GM18867 (cell line): ENCODE data around the gene CTAGE15.
"Not testable (repeated sequence)": the region's sequence is repeated elsewhere in the genome, so short reads cannot be mapped to it uniquely, and the experiment has no call there.

Source experiments
- ATAC-seq: cut with Tn5 transposase; IDR thresholded peaks from one replicate; pipeline ENCODE4 v1.9.1; 2021; ENCODE audit warnings: mild to moderate bottlenecking, moderate library complexity; ENCODE audit not compliant: unreplicated experiment

The CTAGE15 gene, protein sequence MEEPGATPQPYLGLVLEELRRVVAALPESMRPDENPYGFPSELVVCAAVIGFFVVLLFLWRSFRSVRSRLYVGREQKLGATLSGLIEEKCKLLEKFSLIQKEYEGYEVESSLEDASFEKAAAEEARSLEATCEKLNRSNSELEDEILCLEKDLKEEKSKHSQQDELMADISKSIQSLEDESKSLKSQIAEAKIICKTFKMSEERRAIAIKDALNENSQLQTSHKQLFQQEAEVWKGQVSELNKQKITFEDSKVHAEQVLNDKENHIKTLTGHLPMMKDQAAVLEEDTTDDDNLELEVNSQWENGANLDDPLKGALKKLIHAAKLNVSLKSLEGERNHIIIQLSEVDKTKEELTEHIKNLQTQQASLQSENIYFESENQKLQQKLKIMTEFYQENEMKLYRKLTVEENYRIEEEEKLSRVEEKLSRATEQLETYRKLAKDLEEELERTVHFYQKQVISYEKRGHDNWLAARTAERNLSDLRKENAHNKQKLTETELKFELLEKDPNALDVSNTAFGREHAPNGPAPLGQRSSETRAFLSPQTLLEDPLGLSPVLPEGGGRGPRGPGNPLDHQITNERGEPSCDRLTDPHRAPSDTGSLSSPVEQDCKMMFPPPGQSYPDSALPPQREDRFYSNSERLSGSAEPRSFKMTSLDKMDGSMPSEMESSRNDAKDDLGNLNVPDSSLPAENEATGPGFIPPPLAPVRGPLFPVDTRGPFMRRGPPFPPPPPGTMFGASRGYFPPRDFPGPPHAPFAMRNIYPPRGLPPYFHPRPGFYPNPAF

DNA sequence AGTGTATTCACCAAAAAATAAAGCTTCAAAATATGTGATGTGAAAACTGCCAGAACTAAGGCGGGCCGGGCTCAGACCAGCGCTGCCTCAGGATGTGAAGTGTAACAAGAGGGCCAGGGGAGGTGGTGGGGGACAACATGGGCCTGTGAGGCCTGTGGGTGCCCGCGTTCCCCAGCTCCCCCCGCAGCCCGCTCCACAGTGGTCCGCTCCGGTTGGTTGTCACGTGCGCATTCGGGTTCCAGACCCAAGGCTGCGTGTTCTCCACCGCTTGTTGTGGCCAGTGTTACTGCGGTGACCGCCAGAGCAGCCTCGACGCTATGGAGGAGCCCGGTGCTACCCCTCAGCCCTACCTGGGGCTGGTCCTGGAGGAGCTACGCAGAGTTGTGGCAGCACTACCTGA is at the start of gene CTAGE15:
Gene CTAGE15 (plus strand): TSS at position 301 of the 400 bp plus-strand sequence. CDS start 17 bp downstream, at position 318.
- not testable (repeated sequence) for ATAC-seq

DNA sequence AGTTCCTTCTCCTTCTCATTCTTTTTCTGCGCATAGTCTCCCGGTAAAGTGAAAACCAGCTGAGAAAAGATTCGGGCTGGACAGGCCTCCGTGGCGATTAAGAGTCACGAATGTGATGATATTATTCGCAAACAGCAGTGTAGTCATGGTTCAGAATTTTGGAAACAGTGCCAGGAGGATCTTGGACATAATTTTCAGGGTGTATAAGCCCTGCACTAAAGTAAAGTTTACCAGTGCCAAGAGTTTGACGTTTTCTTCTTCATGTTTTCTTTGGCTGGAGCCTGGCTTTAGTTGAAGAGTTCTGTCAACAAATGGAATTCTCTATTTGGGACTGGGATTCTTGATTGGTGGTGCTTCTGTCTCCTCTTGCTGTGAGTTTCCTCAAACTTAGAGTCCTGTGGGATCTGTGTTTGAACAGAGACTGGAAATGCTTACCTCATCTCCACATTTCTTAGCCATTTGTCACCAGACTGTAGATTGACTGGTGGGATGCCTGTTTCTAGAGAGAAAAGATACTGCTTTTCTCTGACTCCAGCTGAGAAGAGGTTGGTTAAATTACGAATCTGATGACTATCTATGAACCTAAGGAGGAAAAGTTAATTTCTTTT is 49.2 kb upstream of the CTAGE15 start:
- not testable (repeated sequence) for ATAC-seq

DNA sequence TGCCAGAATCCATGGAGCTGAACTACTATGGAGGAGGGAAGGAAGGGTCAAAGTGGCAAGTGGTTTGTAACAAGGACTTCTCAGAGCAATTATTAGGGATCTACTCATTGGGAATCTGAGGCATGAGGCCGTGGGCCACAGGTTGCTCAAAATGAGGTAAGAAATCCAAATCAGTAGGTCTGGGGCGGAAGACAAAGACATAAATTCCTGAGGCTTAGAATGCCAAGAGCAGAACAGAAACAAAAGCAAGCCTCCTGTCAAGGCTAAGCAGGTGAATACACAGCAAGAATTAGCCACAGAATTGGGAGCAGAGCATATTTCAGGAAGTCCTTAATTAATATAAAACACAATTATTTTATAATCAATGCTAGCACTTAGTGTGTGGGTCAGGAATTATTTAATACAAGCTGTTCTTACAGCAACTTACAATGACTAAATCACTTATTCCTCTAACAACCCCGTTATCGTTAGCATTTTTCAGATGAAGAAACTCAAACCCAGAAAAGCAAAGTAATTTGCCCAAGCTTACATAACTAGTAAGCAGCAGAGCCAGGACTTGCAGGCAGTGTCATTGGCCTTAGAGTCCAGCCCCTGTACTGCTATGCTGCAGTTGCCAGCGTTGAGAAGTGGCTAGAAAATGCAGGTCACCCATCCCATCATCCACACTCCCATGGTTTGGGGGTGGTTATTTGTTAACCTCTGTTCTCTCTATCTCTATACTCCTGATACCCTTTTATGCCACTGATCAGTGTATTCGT is 40.3 kb upstream of the CTAGE15 start:
- not testable (repeated sequence) for ATAC-seq

DNA sequence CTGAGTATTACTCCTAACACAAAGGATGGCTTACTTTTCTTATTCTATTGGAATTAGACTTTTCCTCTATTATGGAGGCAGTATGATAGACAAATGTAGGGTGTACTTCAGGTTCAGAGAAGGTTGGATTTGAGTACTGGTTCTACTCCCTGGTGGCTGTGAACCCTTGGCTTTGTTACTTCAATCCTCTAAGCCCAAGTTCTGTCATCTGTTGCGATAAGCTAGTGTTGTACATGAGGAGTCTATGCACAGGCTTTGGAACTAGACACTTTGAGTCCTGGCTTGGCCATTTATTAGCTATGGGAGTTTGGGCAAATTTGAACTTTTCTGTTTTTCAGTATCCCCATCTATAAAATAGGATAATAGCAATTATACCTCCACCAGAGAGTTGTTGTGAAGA is 39.7 kb upstream of the CTAGE15 start:
- ATAC-seq: not testable (repeated sequence)

DNA sequence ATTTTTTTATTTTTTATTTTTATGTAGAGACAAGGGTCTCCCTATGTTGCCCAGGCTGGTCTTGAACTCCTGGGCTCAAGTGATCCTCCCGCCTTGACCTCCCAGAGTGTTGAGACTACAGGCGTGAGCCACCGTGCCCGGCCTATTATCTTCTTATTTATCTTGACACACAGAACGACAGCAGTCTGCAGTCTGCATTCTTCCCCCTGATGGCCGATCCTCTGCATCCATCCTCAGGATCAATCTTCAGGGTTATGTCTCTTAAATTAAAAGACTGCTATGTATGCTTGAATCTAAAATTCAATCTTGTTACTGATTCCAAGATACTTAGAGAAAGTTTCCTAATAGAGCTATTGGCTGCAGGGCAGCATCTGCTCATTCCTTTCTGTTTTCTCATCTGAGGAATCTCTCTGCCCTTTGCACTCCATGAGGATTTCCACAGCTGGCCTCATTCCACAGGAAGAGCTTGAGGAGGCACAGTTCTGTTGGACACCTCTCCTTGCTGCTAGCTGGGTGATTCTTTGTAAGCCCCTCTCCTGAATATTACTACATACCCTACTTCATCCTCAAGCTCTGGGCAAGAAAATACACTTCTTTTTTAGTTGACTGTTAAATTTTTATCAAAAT is 38.3 kb upstream of the CTAGE15 start:
- not testable (repeated sequence) for ATAC-seq

DNA sequence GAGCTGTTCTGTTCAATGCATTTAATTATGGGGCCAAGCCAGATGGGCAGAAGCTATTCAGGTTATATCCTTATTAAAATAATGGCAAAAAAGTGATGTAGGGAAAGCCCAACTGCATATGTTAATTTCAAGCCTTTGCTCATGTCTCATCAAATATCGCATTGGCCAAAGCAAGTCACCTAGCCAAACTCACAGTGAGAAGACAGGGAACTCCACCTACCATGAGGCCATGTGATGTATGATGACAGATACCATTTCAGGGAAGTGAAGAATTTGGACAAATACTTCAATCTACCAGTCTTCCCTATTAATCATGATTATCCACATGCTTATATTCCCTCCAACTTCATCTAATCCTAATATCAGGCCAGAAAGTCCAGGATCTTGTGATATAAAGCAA is 35.2 kb upstream of the CTAGE15 start:
- not testable (repeated sequence) for ATAC-seq

DNA sequence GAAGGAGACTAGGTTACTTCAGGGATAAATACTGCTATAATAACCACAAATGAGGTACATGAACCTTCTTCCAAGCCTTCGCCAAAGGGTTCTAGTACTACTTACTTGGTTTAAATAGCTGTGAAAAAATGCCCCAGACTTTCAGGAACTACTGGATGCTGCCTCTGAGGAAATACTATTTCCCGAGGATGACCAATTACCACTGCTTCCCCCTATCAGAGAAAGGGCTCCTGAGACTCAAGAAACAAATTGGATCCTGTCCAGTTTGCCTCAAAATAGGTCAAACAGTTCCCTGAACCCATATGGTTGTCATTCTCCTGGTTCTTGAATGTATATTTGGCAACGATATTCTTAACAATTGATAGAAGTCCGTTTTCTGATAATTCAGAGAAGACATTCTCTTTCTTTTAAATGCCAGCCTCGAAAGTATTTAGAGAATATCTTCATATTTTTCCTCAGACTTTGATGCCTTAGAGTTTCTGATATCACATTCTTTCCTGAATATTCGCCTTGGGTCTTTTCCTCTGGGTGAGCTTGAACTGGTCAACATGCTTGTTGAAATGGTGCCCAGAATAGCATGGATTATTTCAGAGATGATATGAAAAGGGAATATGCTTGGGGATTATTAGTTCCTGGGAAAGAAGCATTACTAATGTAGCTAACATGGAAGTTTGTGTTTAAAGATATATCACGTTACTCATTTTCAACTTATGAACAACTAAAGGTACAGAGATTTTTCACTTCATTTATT is 28.1 kb upstream of the CTAGE15 start:
- not testable (repeated sequence) for ATAC-seq

DNA sequence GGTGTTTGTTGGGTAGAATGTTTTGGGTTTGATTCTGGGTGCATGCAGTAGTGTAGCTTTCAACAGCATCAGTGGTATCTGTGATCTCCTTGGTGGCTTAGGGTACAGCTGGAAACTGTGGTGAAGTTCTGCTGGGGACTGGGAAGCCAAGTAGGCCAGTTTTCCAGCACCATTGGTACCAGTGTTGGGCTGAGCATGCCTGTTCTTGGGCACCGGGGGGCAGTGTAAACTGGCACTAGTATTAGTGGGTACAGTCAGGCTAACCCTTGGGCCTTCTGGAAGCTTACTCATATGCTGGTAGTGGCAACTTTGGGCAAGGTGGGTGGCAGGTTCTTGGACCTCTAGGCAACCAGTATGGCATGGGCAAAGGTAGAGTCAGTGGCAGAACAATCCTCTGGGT is 15.6 kb upstream of the CTAGE15 start:
- ATAC-seq: not testable (repeated sequence)

DNA sequence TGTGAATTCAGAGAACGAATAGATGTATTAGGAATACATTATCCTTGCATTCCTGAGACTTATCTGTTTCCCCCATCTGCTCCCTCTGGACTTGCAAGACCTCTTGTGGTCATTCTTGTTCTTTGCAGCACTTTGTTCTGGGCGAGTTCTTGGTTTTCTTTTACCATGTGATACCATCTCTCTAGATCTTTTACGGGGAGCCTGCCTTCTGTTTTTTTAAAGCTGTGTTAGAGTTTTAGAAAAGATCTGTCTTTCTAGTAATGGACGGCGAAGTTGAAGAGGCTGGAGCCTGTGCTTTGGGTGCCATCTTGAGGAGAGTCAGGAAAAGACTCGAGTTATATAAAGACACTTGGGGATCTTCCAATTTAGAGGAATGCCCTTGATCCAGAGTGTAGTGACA is 8.3 kb upstream of the CTAGE15 start:
- ATAC-seq: not testable (repeated sequence)

DNA sequence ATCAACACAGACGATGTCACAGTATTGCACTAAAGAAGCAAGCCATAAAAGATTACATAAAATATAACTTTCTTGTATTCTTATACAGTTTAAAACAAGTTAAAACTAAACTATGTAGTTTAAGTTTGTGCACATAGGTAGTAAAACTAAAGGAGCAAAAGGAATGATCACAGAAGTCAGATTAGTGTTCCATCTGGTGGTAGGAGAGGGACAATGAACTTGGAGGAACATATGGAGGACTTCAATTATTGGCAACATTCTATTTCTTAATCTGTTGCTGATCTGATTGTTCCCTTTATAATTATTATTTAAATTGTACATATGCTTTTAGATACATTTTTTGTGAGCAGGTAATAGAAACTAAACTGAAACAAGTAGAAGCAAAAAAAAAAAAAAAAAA is 5.6 kb upstream of the CTAGE15 start:
- not testable (repeated sequence) for ATAC-seq

DNA sequence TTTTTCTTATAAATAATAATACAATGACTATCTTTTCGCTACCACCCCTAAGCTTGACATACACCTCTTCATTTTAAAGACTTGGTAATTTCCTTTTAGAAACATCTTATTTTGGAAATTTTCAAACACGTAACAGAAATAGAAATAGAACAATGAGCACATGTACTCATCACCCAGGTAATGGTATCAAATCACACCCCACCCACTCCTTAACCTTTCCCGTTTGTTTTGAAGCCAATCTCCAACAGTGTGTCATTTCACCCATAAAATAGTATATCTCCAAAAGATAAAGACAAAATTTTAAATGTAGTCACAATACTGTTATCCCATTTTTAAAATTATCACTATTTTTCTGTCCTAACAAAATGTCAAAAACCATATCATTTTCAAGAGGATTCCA is 16.6 kb downstream of the CTAGE15 start:
- ATAC-seq: not testable (repeated sequence)

DNA sequence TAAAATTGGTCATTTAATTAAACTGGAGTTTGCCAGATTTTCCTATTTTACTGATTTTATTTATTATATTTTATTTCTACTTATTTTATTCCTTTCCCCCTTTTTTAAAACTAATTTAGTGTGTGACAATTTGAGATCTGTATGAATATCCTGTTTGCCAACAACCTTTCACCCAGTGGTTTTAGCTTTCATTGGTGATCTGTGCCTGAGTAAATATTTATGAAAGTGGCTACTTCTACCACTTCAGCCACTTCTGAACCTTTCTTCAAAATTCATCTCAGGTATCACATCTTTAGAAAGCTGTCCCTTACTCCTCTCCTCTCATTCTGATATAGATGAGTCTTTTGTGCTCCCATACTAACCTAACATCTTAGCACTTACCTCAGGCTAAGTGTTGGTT is 18.3 kb downstream of the CTAGE15 start:
- not testable (repeated sequence) for ATAC-seq

DNA sequence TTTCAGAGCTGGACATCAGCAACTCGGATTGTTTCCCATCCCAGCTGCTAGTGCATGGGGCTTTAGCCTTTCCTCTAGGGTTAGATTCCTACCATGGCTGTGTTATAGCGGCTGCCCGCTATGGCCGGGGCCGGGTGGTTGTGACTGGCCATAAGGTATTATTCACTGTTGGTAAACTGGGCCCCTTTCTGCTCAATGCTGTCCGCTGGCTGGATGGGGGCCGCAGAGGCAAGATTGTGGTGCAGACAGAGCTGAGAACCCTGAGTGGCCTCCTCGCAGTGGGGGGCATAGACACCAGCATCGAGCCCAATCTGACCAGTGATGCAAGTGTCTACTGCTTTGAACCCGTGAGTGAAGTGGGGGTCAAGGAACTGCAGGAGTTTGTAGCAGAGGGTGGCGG is 26.5 kb downstream of the CTAGE15 start:
- ATAC-seq: not testable (repeated sequence)

DNA sequence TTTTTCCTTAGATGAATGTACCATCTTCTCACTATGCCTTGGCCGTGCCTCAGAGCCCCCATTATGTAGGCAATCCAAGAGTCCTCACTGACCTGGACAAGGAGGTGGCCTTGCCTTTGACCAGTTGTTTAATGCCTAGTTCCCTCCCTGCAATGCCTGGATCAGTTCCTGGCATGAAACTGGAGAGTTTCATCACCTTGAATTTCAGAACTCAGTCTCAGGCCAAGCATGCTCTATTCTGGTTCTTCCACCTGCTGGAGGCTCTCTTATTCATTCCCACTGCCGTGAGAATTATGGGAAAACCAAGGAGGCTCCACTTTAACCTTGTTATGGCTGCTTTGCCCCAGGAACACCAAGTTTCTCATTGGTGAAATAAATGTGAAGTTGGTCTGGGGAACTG is 31.9 kb downstream of the CTAGE15 start:
- not testable (repeated sequence) for ATAC-seq

DNA sequence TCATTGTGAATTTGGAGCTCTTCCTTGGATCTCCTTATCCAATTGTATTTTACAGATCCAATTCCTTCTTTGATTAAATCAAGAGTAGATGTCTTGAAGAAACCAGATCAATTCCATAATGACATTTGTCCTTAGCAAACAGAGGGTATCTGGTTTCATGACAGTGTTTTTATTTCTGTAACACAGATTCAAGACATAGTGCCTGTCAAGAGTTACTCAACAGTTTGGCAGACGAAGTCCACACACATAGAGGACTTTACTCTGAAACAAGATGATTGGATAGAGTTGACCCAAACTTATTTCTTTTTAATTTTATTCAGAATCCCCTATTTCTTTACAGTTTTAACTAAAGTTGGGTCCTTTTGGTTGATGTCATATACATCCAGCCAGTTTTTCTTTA is 34.5 kb downstream of the CTAGE15 start:
- not testable (repeated sequence) for ATAC-seq

DNA sequence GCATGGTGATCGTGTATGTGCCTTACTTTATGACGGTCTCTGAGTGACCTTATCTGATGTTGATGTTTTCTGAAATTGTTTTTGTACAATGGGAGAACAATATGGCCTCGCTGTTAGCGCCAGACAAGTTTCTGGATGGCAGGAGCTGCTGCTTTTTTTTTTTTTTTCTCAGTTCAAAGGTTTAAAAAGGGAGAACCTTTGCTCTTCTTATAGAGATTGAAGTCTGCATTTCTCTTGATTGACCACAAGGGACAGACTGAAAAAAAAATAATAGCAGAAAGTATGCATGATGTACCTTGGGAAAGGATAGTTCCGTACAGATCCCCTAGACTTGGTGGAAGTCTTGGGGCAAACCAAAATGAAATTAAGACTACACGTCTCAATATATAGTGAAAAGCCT is 43.9 kb downstream of the CTAGE15 start:
- ATAC-seq: not testable (repeated sequence)

DNA sequence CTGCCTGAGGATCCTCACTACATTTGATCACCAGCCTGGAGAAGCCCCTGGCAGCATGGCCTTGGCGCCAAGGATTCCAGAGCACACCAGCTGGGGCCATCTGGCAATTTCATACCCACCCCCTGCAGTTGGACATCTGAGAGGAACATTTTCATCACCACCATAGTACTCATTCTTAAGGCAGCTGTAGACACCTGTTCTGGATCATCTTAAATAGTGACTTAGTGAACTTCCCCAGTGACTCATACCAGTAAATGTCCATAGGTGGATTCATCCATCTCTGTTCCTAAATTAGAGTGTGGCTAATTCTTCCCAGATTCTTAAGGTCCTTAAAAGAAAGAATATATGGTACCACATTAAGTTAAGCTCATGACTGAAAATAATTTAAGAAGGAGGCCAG is 45.6 kb downstream of the CTAGE15 start:
- ATAC-seq: not testable (repeated sequence)

DNA sequence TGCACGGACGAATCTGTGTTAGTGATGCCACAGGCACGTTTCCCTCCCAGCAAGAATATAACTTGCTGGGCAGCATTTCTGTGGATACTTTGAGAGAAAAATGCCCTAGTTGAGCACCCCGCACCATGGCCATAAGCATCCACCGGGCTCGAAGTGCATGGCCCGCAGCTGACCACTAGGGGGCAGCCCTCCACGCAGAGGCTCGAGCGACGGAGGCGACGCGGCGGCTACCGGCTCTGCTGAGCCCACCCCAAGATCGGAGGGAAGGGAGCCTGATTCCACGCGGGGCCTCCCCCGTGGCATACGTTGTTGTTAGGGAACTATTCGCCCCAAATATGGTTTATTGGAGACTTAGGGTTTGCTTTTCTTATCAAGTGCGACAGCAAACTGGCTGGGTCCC is 48.5 kb downstream of the CTAGE15 start:
- ATAC-seq: peak; percentile 21

DNA sequence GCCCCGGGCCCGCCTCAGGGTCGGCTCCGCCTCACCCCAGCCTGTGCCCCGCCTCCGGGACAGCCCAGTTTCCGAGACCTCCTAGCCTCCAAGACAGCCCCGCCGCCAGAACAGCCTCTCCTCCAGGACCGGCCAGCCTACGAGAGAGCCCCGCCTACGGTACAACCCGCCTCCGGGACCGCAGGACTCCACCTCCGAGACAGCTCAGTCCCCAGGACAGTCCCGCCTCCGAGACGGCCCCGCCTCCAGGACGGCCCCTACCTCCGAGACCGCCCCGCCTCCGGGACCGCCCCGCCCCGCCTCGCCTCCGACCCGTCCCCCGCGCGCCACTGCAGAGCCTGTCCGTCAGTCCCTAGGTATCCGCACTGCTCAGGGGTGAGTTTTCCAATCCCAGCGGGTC is 49.0 kb downstream of the CTAGE15 start, which contains the start of gene TCAF2:
Gene TCAF2 (plus strand): TSS at position 329 of the 400 bp plus-strand sequence.
- ATAC-seq: peak; percentile 82
